ENCODE measurements around the gene GTF2F2. TPM values are rescaled to one million over a fixed set of nuclear protein-coding genes. Genes with fewer than 3 reads are reported as not detected.

Gene GTF2F2
- total RNA-seq, 2 donors from 2014 or later, result 15.3 to 21.2 TPM

- no peak for DNase-seq (ENCODE audit: low spot score)
- H3K27me3 ChIP-seq (replicated peaks; ENCODE audit: insufficient read depth), result no peaks in the 10 kb centered on the region
- H3K27ac ChIP-seq, result peak overlapping the region; percentile 63 to 68
- no peaks in the 10 kb centered on the region for H3K9me3 ChIP-seq
- H3K36me3 ChIP-seq, result no peaks in the 10 kb centered on the region
- H3K4me3 ChIP-seq, result no peak overlapping the region
- H3K4me1 ChIP-seq (replicated peaks), result peaks cover 6% of the 10 kb centered on the region
- intact Hi-C loops (cut with DNase I), result no loop called here
- TF ChIP-seq CTCF (IDR thresholded peaks at IDR 0.05), result no peak
- no peak for TF ChIP-seq POLR2A (IDR thresholded peaks at IDR 0.05)
- TF ChIP-seq POLR2AphosphoS5 (IDR thresholded peaks at IDR 0.05), result no peak
Observed at GRCh38 chr13:45206340-45206739, 86.0 kb downstream of the GTF2F2 start.

- no peaks in the 10 kb centered on the region for H3K27me3 ChIP-seq (replicated peaks; ENCODE audit: insufficient read depth)
- WGBS, result 25% methylated on average over 4 of the region's 4 CpGs
- H3K4me1 ChIP-seq (replicated peaks), result peaks cover 6% of the 10 kb centered on the region
- H3K27ac ChIP-seq, result peak overlapping the region; percentile 63 to 68
- H3K36me3 ChIP-seq, result no peaks in the 10 kb centered on the region
- intact Hi-C loops (cut with DNase I), result no loop called here
- DNase-seq (ENCODE audit: low spot score), result no peak
- H3K9me3 ChIP-seq, result no peaks in the 10 kb centered on the region
- H3K4me3 ChIP-seq, result no peak overlapping the region
- TF ChIP-seq POLR2AphosphoS5 (IDR thresholded peaks at IDR 0.05), result no peak
Observed at GRCh38 chr13:45207319-45207718, 87.0 kb downstream of the GTF2F2 start.

GRCh38 chr13:45208132-45208531 is 87.8 kb downstream of the GTF2F2 start:
- 89% methylated on average over 2 of the region's 2 CpGs for WGBS
- intact Hi-C loops (cut with DNase I), result no loop called here
- Histone ChIP-seq H3K4me1 (replicated peaks) (peaks cover 6% of the 10 kb centered on the region), H3K9me3 (no peaks in the 10 kb centered on the region), H3K36me3 (no peaks in the 10 kb centered on the region), H3K27ac (peak overlapping the region in 1 of 2 donors; percentile 68), H3K27me3 (replicated peaks; ENCODE audit: insufficient read depth) (no peaks in the 10 kb centered on the region), H3K4me3 (no peak overlapping the region)
- DNase-seq (ENCODE audit: low spot score), result no peak
- TF ChIP-seq POLR2A (IDR thresholded peaks at IDR 0.05) (no peak), CTCF (IDR thresholded peaks at IDR 0.05) (no peak), POLR2AphosphoS5 (IDR thresholded peaks at IDR 0.05) (no peak)

- intact Hi-C loops (cut with DNase I), result no loop called here
- peaks cover 6% of the 10 kb centered on the region for H3K4me1 ChIP-seq (replicated peaks)
- DNase-seq (ENCODE audit: low spot score), result no peak
- no peaks in the 10 kb centered on the region for H3K9me3 ChIP-seq
- no peaks in the 10 kb centered on the region for H3K27me3 ChIP-seq (replicated peaks; ENCODE audit: insufficient read depth)
- no peak for TF ChIP-seq POLR2A (IDR thresholded peaks at IDR 0.05)
- no peaks in the 10 kb centered on the region for H3K36me3 ChIP-seq
- no peak overlapping the region for H3K27ac ChIP-seq
- no peak overlapping the region for H3K4me3 ChIP-seq
Observed at GRCh38 chr13:45209229-45209628, 88.9 kb downstream of the GTF2F2 start.

- intact Hi-C loops (cut with DNase I), result no loop called here
- TF ChIP-seq POLR2A (IDR thresholded peaks at IDR 0.05) (no peak), POLR2AphosphoS5 (IDR thresholded peaks at IDR 0.05) (no peak), CTCF (IDR thresholded peaks at IDR 0.05) (no peak)
- 95% methylated on average over 9 of the region's 9 CpGs for WGBS
Observed at GRCh38 chr13:45215392-45216077, 95.2 kb downstream of the GTF2F2 start.

GRCh38 chr13:45216193-45216592 is 95.9 kb downstream of the GTF2F2 start:
- no peak for DNase-seq (ENCODE audit: low spot score)
- no peaks in the 10 kb centered on the region for H3K9me3 ChIP-seq
- no peak overlapping the region for H3K4me3 ChIP-seq
- WGBS, result 87% methylated on average over 4 of the region's 4 CpGs
- no peaks in the 10 kb centered on the region for H3K4me1 ChIP-seq (replicated peaks)
- H3K27me3 ChIP-seq (replicated peaks; ENCODE audit: insufficient read depth), result no peaks in the 10 kb centered on the region
- no peak for TF ChIP-seq CTCF (IDR thresholded peaks at IDR 0.05)
- TF ChIP-seq POLR2AphosphoS5 (IDR thresholded peaks at IDR 0.05), result no peak
- no peak for TF ChIP-seq POLR2A (IDR thresholded peaks at IDR 0.05)
- intact Hi-C loops (cut with DNase I), result no loop called here
- no peak overlapping the region for H3K27ac ChIP-seq
- no peaks in the 10 kb centered on the region for H3K36me3 ChIP-seq

More at GRCh38 chr13:45215392-45216077, 95.2 kb downstream of the GTF2F2 start:
- Histone ChIP-seq H3K27me3 (replicated peaks; ENCODE audit: insufficient read depth) (no peaks in the 10 kb centered on the region), H3K27ac (no peak overlapping the region), H3K9me3 (no peaks in the 10 kb centered on the region), H3K4me1 (replicated peaks) (no peaks in the 10 kb centered on the region), H3K36me3 (no peaks in the 10 kb centered on the region), H3K4me3 (no peak overlapping the region)
- DNase-seq (ENCODE audit: low spot score), result no peak
